G401.6 (cell line): ENCODE data around the gene GP5.

Source experiments
- FAIRE-seq: peaks from 2 replicates; lab custom pipeline; 2012; peaks lifted over from hg19 to GRCh38; lab: Jason Lieb, UNC

The GP5 gene

GRCh38 chr3:194396859-194397756 lies 2.0 kb downstream of the GP5 start:
- no peak for FAIRE-seq

GRCh38 chr3:194396539-194396858 lies 2.6 kb downstream of the GP5 start:
- FAIRE-seq = no peak

- FAIRE-seq = no peak
These were observed 3.1 kb downstream of the GP5 start for GRCh38 chr3:194395778-194396538.

- no peak for FAIRE-seq
These were observed 3.9 kb downstream of the GP5 start for GRCh38 chr3:194395212-194395611.

- FAIRE-seq = no peak
These were observed 6.5 kb downstream of the GP5 start for GRCh38 chr3:194392576-194392975.

GRCh38 chr3:194390835-194391234 lies 8.2 kb downstream of the GP5 start:
- FAIRE-seq = no peak

GRCh38 chr3:194389269-194389668 lies 9.8 kb downstream of the GP5 start:
- FAIRE-seq = no peak

- FAIRE-seq = no peak
These were observed 11.1 kb downstream of the GP5 start for GRCh38 chr3:194387926-194388418.

- no peak for FAIRE-seq
These were observed 11.8 kb downstream of the GP5 start for GRCh38 chr3:194387276-194387675.

- no peak for FAIRE-seq
These were observed 12.4 kb downstream of the GP5 start for GRCh38 chr3:194386648-194387047.

- no peak for FAIRE-seq
These were observed 13.0 kb downstream of the GP5 start for GRCh38 chr3:194386066-194386465.

- FAIRE-seq = no peak
These were observed 14.5 kb downstream of the GP5 start for GRCh38 chr3:194384569-194385001.

- no peak for FAIRE-seq
These were observed 14.9 kb downstream of the GP5 start for GRCh38 chr3:194384156-194384555.

- no peak for FAIRE-seq
These were observed 15.7 kb downstream of the GP5 start for GRCh38 chr3:194383276-194383940.

GRCh38 chr3:194382892-194383223 lies 16.2 kb downstream of the GP5 start:
- no peak for FAIRE-seq

GRCh38 chr3:194382196-194382891 lies 16.7 kb downstream of the GP5 start:
- no peak for FAIRE-seq

GRCh38 chr3:194381460-194381875 lies 17.6 kb downstream of the GP5 start:
- no peak for FAIRE-seq

- no peak for FAIRE-seq
These were observed 18.7 kb downstream of the GP5 start for GRCh38 chr3:194380326-194380725.

GRCh38 chr3:194379651-194380050 lies 19.4 kb downstream of the GP5 start:
- FAIRE-seq = no peak

GRCh38 chr3:194379231-194379630 lies 19.8 kb downstream of the GP5 start:
- no peak for FAIRE-seq

- FAIRE-seq = no peak
These were observed 21.4 kb downstream of the GP5 start for GRCh38 chr3:194377708-194378107.

GRCh38 chr3:194376241-194376560 lies 22.9 kb downstream of the GP5 start:
- no peak for FAIRE-seq
